GM21529 (cell line): Measurements from ENCODE around the gene EP300.

Experiments
- ATAC-seq: cut with Tn5 transposase; IDR thresholded peaks from one replicate; pipeline ENCODE4 v1.9.1; 2021; ENCODE audit not compliant: unreplicated experiment

The EP300 gene

GRCh38 chr22:41204066-41204465, 111.7 kb downstream of the EP300 start:
- ATAC-seq = no peak

GRCh38 chr22:41204992-41205900, 112.9 kb downstream of the EP300 start, which contains the start of gene L3MBTL2:
L3MBTL2 (plus strand) TSS chr22:41205312; CDS start chr22:41205363, 51 bp downstream.
- ATAC-seq = peak; percentile 93

- ATAC-seq = no peak
Observed at GRCh38 chr22:41206719-41207118, 114.3 kb downstream of the EP300 start.

GRCh38 chr22:41215409-41215808, 123.0 kb downstream of the EP300 start:
- ATAC-seq = no peak

GRCh38 chr22:41215926-41216325, 123.5 kb downstream of the EP300 start:
- no peak for ATAC-seq

- ATAC-seq = no peak
Observed at GRCh38 chr22:41216984-41217383, 124.6 kb downstream of the EP300 start.

GRCh38 chr22:41217553-41218157, 125.3 kb downstream of the EP300 start:
- no peak for ATAC-seq

GRCh38 chr22:41222846-41223507, 130.6 kb downstream of the EP300 start:
- no peak for ATAC-seq

GRCh38 chr22:41223535-41223934, 131.1 kb downstream of the EP300 start:
- no peak for ATAC-seq

- ATAC-seq = no peak
Observed at GRCh38 chr22:41226723-41227655, 134.6 kb downstream of the EP300 start.

- no peak for ATAC-seq
Observed at GRCh38 chr22:41229215-41229614, 136.8 kb downstream of the EP300 start.
